ENCODE data around the gene EML6. TPM values are rescaled to one million over a fixed set of nuclear protein-coding genes. Genes with fewer than 3 reads are reported as not detected.

The EML6 gene
- total and polyA plus RNA-seq, 2 of the 8 experiments (the other 6 are each of a cell fraction or from before 2014, with no cell fraction given), result 1.2 to 1.6 TPM

DNA sequence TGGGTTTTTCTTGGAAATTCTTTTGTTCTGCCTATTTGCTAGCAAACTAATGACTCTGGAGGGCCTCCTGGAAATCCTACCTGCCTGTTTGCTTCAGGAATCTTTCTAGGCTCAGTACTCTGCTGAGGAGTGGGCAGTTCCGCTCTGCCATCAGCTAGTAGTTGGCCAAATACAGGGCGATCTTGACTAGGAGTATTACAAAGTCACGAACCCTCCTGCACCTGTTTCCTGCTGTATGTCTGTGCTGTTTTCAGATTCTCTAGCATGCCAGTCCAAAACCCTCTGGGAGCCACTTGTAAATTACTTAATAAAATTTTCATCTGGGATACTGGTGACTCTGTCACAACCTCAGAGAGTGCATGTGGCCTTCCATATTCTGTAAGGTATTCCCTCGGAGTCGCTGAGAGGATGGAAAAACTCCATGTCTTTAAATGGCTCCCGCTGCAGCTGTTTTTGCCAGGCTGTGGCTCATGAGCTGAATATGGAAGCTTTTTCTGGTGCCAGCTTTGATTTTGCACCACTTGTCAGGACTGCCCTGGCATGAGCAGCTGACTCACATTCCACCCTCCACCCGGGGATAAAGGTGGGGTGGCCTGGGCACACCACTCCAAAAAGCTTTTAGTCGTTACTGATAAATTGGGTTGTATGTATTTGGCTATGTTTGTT lies 203.8 kb downstream of the EML6 start:
- no peak overlapping the region for H2AK5ac ChIP-seq (ENCODE audit: low read depth, low read length)
- no peak overlapping the region for H3K56ac ChIP-seq (replicated peaks; ENCODE audit: insufficient read length, low read depth, low read length)
- H3K79me2 ChIP-seq (ENCODE audit: control insufficient read depth in 1 of 2, insufficient read depth in 2 of 2, low read length in 2 of 2), result no peaks in the 10 kb centered on the region
- H3K18ac ChIP-seq (ENCODE audit: extremely low read depth, low read length), result no peak overlapping the region
- no peaks in the 10 kb centered on the region for H3K4me1 ChIP-seq (replicated peaks in 1 of 4; ENCODE audit: control insufficient read depth in 3 of 4, insufficient read depth in 4 of 4, low read length in 3 of 4)
- DNase-seq (ENCODE audit: low read depth in 1 of 2, low spot score in 2 of 2), result no peak
- H3K9me3 ChIP-seq (ENCODE audit: insufficient read depth in 2 of 2, low read depth in 1 of 2, low read length in 1 of 2), result no peaks in the 10 kb centered on the region
- no peaks in the 10 kb centered on the region for H3K36me3 ChIP-seq (ENCODE audit: control insufficient read depth in 2 of 4, insufficient read depth in 4 of 4, low read length in 3 of 4)
- no peaks in the 10 kb centered on the region for H3K27me3 ChIP-seq (replicated peaks in 1 of 4; ENCODE audit: control insufficient read depth in 3 of 4, extremely low read depth in 1 of 4, insufficient read depth in 3 of 4, low read length in 3 of 4)
- no peak overlapping the region for H3K4me3 ChIP-seq (ENCODE audit: extremely low read depth in 1 of 4, insufficient read depth in 2 of 4, low read depth in 3 of 4, low read length in 4 of 4)
- H4K5ac ChIP-seq (ENCODE audit: insufficient read length, low read depth, low read length), result no peak overlapping the region
- no peak for FAIRE-seq
- no peak overlapping the region for H2BK15ac ChIP-seq (ENCODE audit: low read length)
- no peak overlapping the region for H2BK120ac ChIP-seq (replicated peaks; ENCODE audit: low read depth, low read length)
- no peak overlapping the region for H2BK5ac ChIP-seq (ENCODE audit: low read depth, low read length)
- no peaks in the 10 kb centered on the region for H4K20me1 ChIP-seq (replicated peaks in 1 of 2; ENCODE audit: control insufficient read depth in 1 of 2, insufficient read depth in 2 of 2, low read length in 2 of 2)
- no peak overlapping the region for H4K8ac ChIP-seq (ENCODE audit: extremely low read depth, insufficient read depth, low read length)
- H3K79me1 ChIP-seq (ENCODE audit: low read depth, low read length), result no peaks in the 10 kb centered on the region
- H3K14ac ChIP-seq (ENCODE audit: insufficient read length), result no peak overlapping the region
- H3K4ac ChIP-seq (replicated peaks; ENCODE audit: insufficient read length, low read depth, low read length), result no peak overlapping the region
- no peaks in the 10 kb centered on the region; the same call in 1 of the 2 replicates for H3K23me2 ChIP-seq (ENCODE audit: low read depth, low read length)
- no peak overlapping the region for H3K4me2 ChIP-seq (ENCODE audit: insufficient read depth in 1 of 2, low read depth in 2 of 2, low read length in 2 of 2)
- no peak overlapping the region for H4K91ac ChIP-seq (replicated peaks; ENCODE audit: insufficient read length, low read length)
- H3K23ac ChIP-seq (ENCODE audit: insufficient read length), result no peak overlapping the region
- H2BK12ac ChIP-seq (ENCODE audit: low read depth, low read length), result no peak overlapping the region
- no peak overlapping the region for H2AFZ ChIP-seq (ENCODE audit: low read length)
- H3K27ac ChIP-seq (ENCODE audit: low read depth, low read length), result no peak overlapping the region
- ChIA-PET POLR2A (ENCODE audit: partially characterized antibody) (no interaction called here), CTCF (ENCODE audit: partially characterized antibody) (interaction anchor here (0.6 to 1.7 kb wide), 3 partner anchors 10 to 88 kb away, joined by 3 to 6 read pairs (median 3); no protein-coding TSS in a partner anchor)
- H2BK20ac ChIP-seq (ENCODE audit: low read length), result no peak overlapping the region
- WGBS, 2 experiments (ENCODE audit: extremely low coverage in 1 of 2, insufficient coverage in 1 of 2, insufficient read length in 1 of 2, insufficient replicate concordance in 2 of 2, low coverage in 1 of 2, low lambda C conversion rate in 2 of 2, missing lambda C conversion rate in 1 of 2), result 89% methylated on average over 8 of the region's 8 CpGs; no CpG with 5 or more reads in 1 of the 2 experiments
- H3K9ac ChIP-seq (replicated peaks in 1 of 4; ENCODE audit: extremely low read depth in 1 of 4, low read depth in 3 of 4, low read length in 3 of 4), result no peak overlapping the region
- TF ChIP-seq, protein P1, sequence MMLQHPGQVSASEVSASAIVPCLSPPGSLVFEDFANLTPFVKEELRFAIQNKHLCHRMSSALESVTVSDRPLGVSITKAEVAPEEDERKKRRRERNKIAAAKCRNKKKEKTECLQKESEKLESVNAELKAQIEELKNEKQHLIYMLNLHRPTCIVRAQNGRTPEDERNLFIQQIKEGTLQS (IDR thresholded peaks at IDR 0.05; ENCODE audit: insufficient read depth, low read depth, low read length), result no peak
- no peak for TF ChIP-seq NANOG (IDR thresholded peaks at IDR 0.05; ENCODE audit: insufficient read depth, low read depth, low read length, poor library complexity, severe bottlenecking)
- TF ChIP-seq PHF8 (conservative IDR thresholded peaks at IDR 0.05; ENCODE audit: low read depth, low read length), result no peak
- TF ChIP-seq POLR2A (IDR thresholded peaks at IDR 0.05; ENCODE audit: control extremely low read depth in 1 of 2, low read depth in 2 of 2, low read length in 2 of 2), result no peak
- TF ChIP-seq SAP30 (IDR thresholded peaks at IDR 0.05; ENCODE audit: insufficient read depth, insufficient replicate concordance, low read length), result no peak
- TF ChIP-seq CBX5 (IDR thresholded peaks at IDR 0.05; ENCODE audit: low read depth, low read length), result no peak
- TF ChIP-seq HDAC2 (IDR thresholded peaks at IDR 0.05; ENCODE audit: borderline replicate concordance in 1 of 2, low read depth in 2 of 2, low read length in 2 of 2), result no peak
- TF ChIP-seq, protein P2, sequence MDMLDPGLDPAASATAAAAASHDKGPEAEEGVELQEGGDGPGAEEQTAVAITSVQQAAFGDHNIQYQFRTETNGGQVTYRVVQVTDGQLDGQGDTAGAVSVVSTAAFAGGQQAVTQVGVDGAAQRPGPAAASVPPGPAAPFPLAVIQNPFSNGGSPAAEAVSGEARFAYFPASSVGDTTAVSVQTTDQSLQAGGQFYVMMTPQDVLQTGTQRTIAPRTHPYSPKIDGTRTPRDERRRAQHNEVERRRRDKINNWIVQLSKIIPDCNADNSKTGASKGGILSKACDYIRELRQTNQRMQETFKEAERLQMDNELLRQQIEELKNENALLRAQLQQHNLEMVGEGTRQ (IDR thresholded peaks at IDR 0.05; ENCODE audit: low read length), result no peak
- TF ChIP-seq YY1 (IDR thresholded peaks at IDR 0.05; ENCODE audit: low read depth, low read length), result no peak
- TF ChIP-seq HDAC6 (IDR thresholded peaks at IDR 0.05; ENCODE audit: low read depth, low read length), result no peak
- TF ChIP-seq POLR2AphosphoS5 (IDR thresholded peaks at IDR 0.05; ENCODE audit: low read depth, low read length), result no peak
